Germinal center (tissue), 1 donor: ENCODE results near the gene CHD2.
"Not testable (repeated sequence)": the region's sequence is repeated elsewhere in the genome, so short reads cannot be mapped to it uniquely, and the experiment has no call there.

Experiments used
- DNase-seq: peaks from one replicate; pipeline ENCODE4 v3.0.0; 2012; ENCODE audit warnings: mixed read lengths, low spot score

Gene CHD2

GRCh38 chr15:93049914-93050578 is 149.9 kb downstream of the CHD2 start:
- DNase-seq = no peak

- no peak for DNase-seq
Measured at GRCh38 chr15:93050648-93051047, 150.5 kb downstream of the CHD2 start.

- no peak for DNase-seq
Measured at GRCh38 chr15:93051236-93052089, 151.3 kb downstream of the CHD2 start.

GRCh38 chr15:93052090-93052879 is 152.2 kb downstream of the CHD2 start:
- DNase-seq = no peak

- no peak for DNase-seq
Measured at GRCh38 chr15:93055211-93055610, 155.1 kb downstream of the CHD2 start.

- DNase-seq = no peak
Measured at GRCh38 chr15:93056836-93057235, 156.7 kb downstream of the CHD2 start.

- no peak for DNase-seq
Measured at GRCh38 chr15:93057618-93058017, 157.5 kb downstream of the CHD2 start.

- no peak for DNase-seq
Measured at GRCh38 chr15:93058128-93058527, 158.0 kb downstream of the CHD2 start.

- DNase-seq = no peak
Measured at GRCh38 chr15:93058904-93059427, 158.8 kb downstream of the CHD2 start.

- no peak for DNase-seq
Measured at GRCh38 chr15:93059442-93059841, 159.3 kb downstream of the CHD2 start.

- no peak for DNase-seq
Measured at GRCh38 chr15:93060336-93061248, 160.5 kb downstream of the CHD2 start.

- DNase-seq = not testable (repeated sequence)
Measured at GRCh38 chr15:93062628-93063261, 162.6 kb downstream of the CHD2 start.

- DNase-seq = no peak
Measured at GRCh38 chr15:93063262-93063671, 163.1 kb downstream of the CHD2 start.

- DNase-seq = no peak
Measured at GRCh38 chr15:93063796-93064690, 163.9 kb downstream of the CHD2 start.

GRCh38 chr15:93065641-93066045 is 165.5 kb downstream of the CHD2 start:
- DNase-seq = no peak

GRCh38 chr15:93066224-93066681 is 166.1 kb downstream of the CHD2 start:
- DNase-seq = no peak

- no peak for DNase-seq
Measured at GRCh38 chr15:93066834-93067648, 166.9 kb downstream of the CHD2 start.

- DNase-seq = no peak
Measured at GRCh38 chr15:93067649-93068085, 167.5 kb downstream of the CHD2 start.
